NB4 (cell line): ENCODE data around the gene RAD18.

ENCODE experiments used
- MYC ChIP-seq: IDR thresholded peaks from 2 replicates; pipeline ENCODE4 v1.6.1; 2011; ENCODE audit warnings: low read depth, low read length
- POLR2A ChIP-seq: IDR thresholded peaks from 2 replicates; pipeline ENCODE4 v1.6.1; 2011; ENCODE audit warnings: mild to moderate bottlenecking; ENCODE audit not compliant: insufficient read length; ENCODE audit errors: extremely low read depth
- TF ChIP-seq, protein P1 (sequence below): IDR thresholded peaks from one replicate; pipeline ENCODE4 v1.5.1; 2012; ENCODE audit warnings: low read depth, low read length

DNA sequence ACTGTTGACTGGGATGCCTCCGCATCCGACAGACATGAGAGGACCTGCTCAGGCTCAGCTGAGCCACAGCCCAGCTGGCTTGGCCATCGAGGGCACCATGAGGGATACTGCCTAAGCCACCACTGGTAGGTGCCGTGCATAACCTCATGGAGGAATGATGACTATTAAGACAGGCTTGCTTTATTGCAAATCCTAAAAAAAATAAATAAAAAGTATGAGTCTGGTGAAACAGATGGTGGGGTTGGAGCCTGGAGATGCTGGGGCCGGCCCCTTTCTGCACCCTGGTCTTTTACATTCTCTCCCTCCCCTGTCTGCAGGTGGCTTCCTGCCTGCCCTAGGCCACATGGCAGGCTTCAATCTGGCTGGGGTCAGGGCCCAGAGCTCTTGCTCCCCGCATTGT is 24.0 kb upstream of the RAD18 start:
- TF ChIP-seq, protein P1, sequence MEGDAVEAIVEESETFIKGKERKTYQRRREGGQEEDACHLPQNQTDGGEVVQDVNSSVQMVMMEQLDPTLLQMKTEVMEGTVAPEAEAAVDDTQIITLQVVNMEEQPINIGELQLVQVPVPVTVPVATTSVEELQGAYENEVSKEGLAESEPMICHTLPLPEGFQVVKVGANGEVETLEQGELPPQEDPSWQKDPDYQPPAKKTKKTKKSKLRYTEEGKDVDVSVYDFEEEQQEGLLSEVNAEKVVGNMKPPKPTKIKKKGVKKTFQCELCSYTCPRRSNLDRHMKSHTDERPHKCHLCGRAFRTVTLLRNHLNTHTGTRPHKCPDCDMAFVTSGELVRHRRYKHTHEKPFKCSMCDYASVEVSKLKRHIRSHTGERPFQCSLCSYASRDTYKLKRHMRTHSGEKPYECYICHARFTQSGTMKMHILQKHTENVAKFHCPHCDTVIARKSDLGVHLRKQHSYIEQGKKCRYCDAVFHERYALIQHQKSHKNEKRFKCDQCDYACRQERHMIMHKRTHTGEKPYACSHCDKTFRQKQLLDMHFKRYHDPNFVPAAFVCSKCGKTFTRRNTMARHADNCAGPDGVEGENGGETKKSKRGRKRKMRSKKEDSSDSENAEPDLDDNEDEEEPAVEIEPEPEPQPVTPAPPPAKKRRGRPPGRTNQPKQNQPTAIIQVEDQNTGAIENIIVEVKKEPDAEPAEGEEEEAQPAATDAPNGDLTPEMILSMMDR = no peak
- no peak for TF ChIP-seq POLR2A
- TF ChIP-seq MYC = no peak
